ENCODE measurements around the gene ATG2B. TPM values are rescaled to one million over a fixed set of nuclear protein-coding genes. Genes with fewer than 3 reads are reported as not detected.

The ATG2B gene
- total and polyA plus RNA-seq, 10 of the 15 experiments (the other 5 are each of a cell fraction or from before 2014, with no cell fraction given): 0.84 to 15.4 (median 9.9) TPM

GRCh38 chr14:96307434-96307833 is 55.7 kb downstream of the ATG2B start:
- Histone ChIP-seq H3K9me3 (replicated peaks; ENCODE audit: control insufficient read depth, insufficient read depth, low read length) (no peaks in the 10 kb centered on the region), H3K4me1 (ENCODE audit: control insufficient read depth, insufficient read depth, low read length) (no peaks in the 10 kb centered on the region), H3K27ac (ENCODE audit: control insufficient read depth, insufficient read depth) (no peak overlapping the region), H3K4me3 (no peak overlapping the region), H2AFZ (ENCODE audit: control insufficient read depth, low read depth, low read length) (no peak overlapping the region), H3K79me2 (ENCODE audit: control insufficient read depth, insufficient read depth, low read length) (no peaks in the 10 kb centered on the region), H3K27me3 (replicated peaks in 1 of 2; ENCODE audit: control insufficient read depth in 2 of 2, insufficient read depth in 2 of 2, low read length in 1 of 2) (no peaks in the 10 kb centered on the region), H3K36me3 (ENCODE audit: control insufficient read depth in 2 of 2, insufficient read depth in 2 of 2, low read length in 1 of 2) (peaks cover 0 to 14% of the 10 kb centered on the region in 2 experiments; a peak in 3 of 4 replicates), H3K9ac (ENCODE audit: control insufficient read depth, insufficient read depth, low read length) (no peak overlapping the region), H4K20me1 (ENCODE audit: control insufficient read depth, insufficient read depth) (no peaks in the 10 kb centered on the region), H3K4me2 (ENCODE audit: control insufficient read depth, insufficient read depth) (no peak overlapping the region)
- CTCF ChIA-PET: interaction anchor here (1.2 to 1.5 kb wide), 3 partner anchors 9 to 118 kb away, joined by 3 to 6 read pairs (median 4); no protein-coding TSS in a partner anchor
- RAD21 ChIA-PET (ENCODE audit: unreplicated experiment): interaction anchor here (1.3 kb wide), 1 partner anchor 9 kb away, joined by 6 read pairs; no protein-coding TSS in a partner anchor
- intact Hi-C loops (cut with micrococcal nuclease; ENCODE audit: unreplicated experiment) (no loop called here), in situ Hi-C loops (cut with MboI) (no loop called here)
- SMC1A ChIA-PET (ENCODE audit: uncharacterized antibody, unreplicated experiment): interaction anchor here (1.4 kb wide), 1 partner anchor 10 kb away, joined by 3 read pairs; no protein-coding TSS in a partner anchor
- no TSS peak for BruUV-seq (replicated peaks)
- POLR2A ChIA-PET: no interaction called here
- ATAC-seq (no peak), FAIRE-seq (no peak), DNase-seq (ENCODE audit: low read depth, low spot score) (no peak)
- WGBS (ENCODE audit: insufficient coverage, insufficient replicate concordance, low lambda C conversion rate, missing lambda C conversion rate): 80% methylated on average over 4 of the region's 4 CpGs
- TF ChIP-seq CUX1 (IDR thresholded peaks at IDR 0.05; ENCODE audit: insufficient replicate concordance, low read depth, low read length) (no peak), SMARCA5 (IDR thresholded peaks at IDR 0.05) (no peak), FOS (IDR thresholded peaks at IDR 0.05; ENCODE audit: borderline replicate concordance, extremely low read depth, insufficient read length) (no peak), POLR2AphosphoS5 (IDR thresholded peaks at IDR 0.05; ENCODE audit: low read length) (no peak), JUND (IDR thresholded peaks at IDR 0.05; ENCODE audit: low read depth, low read length) (no peak), HDAC6 (IDR thresholded peaks at IDR 0.05; ENCODE audit: unreplicated experiment) (no peak), IRF3 (IDR thresholded peaks at IDR 0.05) (no peak), SP1 (IDR thresholded peaks at IDR 0.05; ENCODE audit: low read depth, low read length) (no peak), STAT3 (IDR thresholded peaks at IDR 0.05; ENCODE audit: low read depth, low read length) (no peak), LARP7 (IDR thresholded peaks at IDR 0.05) (no peak), KDM1A (IDR thresholded peaks at IDR 0.05; ENCODE audit: borderline replicate concordance) (no peak), CREB1 (IDR thresholded peaks at IDR 0.05; ENCODE audit: low read depth) (no peak), PRDM15 (CRISPR knock-in tag; IDR thresholded peaks at IDR 0.05) (no peak), SUZ12 (IDR thresholded peaks at IDR 0.05; ENCODE audit: unreplicated experiment) (no peak), ETV6 (conservative IDR thresholded peaks at IDR 0.05 in 1 of 2, IDR thresholded peaks at IDR 0.05 in 1 of 2; ENCODE audit: borderline replicate concordance in 1 of 2, low read depth in 1 of 2) (no peak), MTA2 (IDR thresholded peaks at IDR 0.05; ENCODE audit: low read depth) (no peak)
